NCI-H2081 (cell line): ENCODE data around the gene CCR4.
"Not testable (repeated sequence)": the region's sequence is repeated elsewhere in the genome, so short reads cannot be mapped to it uniquely, and the experiment has no call there.

Experiments
- DNase-seq, 2 experiments: peaks; one replicate each; lab custom pipeline; 2025; lab: John Stamatoyannopoulos, UW

Gene CCR4

GRCh38 chr3:32952369-32953077, 1.1 kb downstream of the CCR4 start:
- DNase-seq, result no peak

GRCh38 chr3:32954506-32954905, 3.1 kb downstream of the CCR4 start:
- no peak for DNase-seq

- no peak for DNase-seq
Observed at GRCh38 chr3:32956750-32957570, 5.5 kb downstream of the CCR4 start.

GRCh38 chr3:32958509-32958908, 7.1 kb downstream of the CCR4 start:
- no peak for DNase-seq

GRCh38 chr3:32959371-32959770, 7.9 kb downstream of the CCR4 start:
- no peak for DNase-seq

GRCh38 chr3:32960404-32961170, 9.1 kb downstream of the CCR4 start:
- no peak for DNase-seq

GRCh38 chr3:32961189-32961715, 9.8 kb downstream of the CCR4 start:
- no peak for DNase-seq

- DNase-seq, result no peak
Observed at GRCh38 chr3:32963871-32964270, 12.4 kb downstream of the CCR4 start.

GRCh38 chr3:32964781-32965180, 13.3 kb downstream of the CCR4 start:
- DNase-seq, result not testable (repeated sequence)

GRCh38 chr3:32965617-32966213, 14.3 kb downstream of the CCR4 start:
- not testable (repeated sequence) for DNase-seq

GRCh38 chr3:32966627-32967026, 15.2 kb downstream of the CCR4 start:
- not testable (repeated sequence) for DNase-seq

GRCh38 chr3:32968166-32968919, 16.9 kb downstream of the CCR4 start:
- DNase-seq, result no peak

- no peak for DNase-seq
Observed at GRCh38 chr3:32968920-32969389, 17.5 kb downstream of the CCR4 start.

GRCh38 chr3:32969656-32970055, 18.2 kb downstream of the CCR4 start:
- peak in 1 of 2 experiments; percentile 6 for DNase-seq

GRCh38 chr3:32971291-32971690, 19.8 kb downstream of the CCR4 start:
- DNase-seq, result not testable (repeated sequence)

- no peak for DNase-seq
Observed at GRCh38 chr3:32972482-32973146, 21.2 kb downstream of the CCR4 start.

GRCh38 chr3:32973982-32974381, 22.5 kb downstream of the CCR4 start:
- no peak for DNase-seq

- no peak for DNase-seq
Observed at GRCh38 chr3:32975891-32976595, 24.6 kb downstream of the CCR4 start.

GRCh38 chr3:32977861-32978260, 26.4 kb downstream of the CCR4 start:
- DNase-seq, result no peak

GRCh38 chr3:32978331-32978730, 26.9 kb downstream of the CCR4 start:
- DNase-seq, result no peak
